ENCODE data around the gene SHISA8.

The SHISA8 gene

DNA sequence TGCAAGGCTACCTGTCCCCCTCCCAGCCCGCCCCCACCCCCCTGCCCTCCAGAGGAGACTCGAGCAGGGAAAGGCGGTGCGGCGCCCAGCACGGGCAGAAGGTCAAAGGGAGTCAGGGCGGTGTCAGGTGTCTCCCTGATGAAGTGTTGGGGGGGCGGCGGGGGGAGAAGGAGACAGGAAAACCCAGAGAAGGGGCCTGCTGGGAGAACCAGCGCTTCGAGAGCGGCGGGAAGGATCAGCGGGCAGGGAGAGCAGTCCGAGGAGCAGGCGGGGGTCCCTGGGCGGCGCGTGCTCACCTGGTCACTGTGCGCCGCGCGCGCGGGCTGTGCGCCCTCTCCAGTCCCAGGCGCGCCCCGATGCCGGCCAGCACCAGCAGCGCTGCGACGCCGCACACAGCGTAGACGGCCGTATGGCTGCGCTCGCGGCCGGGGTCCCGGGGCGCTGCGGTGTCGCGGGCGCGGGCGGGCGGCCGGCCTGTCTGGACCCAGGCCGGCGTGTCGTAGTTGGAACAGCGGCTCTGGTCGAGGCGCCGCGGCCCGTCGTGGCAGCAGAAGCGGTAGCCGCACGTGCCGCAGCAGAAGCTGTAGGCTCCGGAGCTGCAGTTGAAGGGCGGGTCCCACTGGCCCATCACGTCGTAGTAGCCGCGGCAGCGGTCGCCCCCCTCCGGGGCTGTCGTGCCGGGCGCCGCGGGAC, 886 bp downstream of the SHISA8 start:
- DNase-seq = no peak

DNA sequence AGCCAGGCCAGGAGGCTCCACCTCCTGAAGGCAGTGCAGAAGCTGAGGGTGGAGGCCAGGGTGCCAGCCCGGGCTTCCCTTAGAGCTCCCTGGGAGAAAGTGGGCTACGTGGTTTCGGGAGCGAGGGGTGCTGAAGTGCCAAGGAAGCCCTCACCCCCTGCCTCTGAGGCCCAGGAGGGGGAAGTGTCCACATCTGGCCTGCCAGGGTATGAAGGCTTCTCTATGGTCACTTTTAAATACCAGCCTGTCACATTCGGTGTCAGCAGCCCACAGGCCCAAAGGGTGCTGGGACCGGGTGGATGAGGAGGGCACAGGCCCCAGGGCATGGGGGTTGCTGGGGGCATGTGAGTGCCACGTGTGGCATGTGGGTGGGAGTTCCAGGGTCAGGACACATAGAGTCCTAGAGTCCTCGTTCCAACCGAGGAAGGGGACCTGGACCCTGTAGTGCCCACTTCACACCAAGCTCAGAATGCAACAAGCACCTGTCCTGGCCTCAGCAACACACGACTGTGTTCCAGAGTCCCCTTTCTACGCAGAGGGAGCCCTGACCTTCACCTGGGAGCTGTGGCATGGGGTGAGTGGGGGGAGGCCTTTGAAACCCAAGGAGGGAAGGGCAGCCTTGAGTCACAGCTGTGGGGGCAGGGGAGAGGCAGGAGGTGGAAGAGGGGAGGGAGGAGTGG, 1.7 kb downstream of the SHISA8 start:
- no peak for DNase-seq

DNA sequence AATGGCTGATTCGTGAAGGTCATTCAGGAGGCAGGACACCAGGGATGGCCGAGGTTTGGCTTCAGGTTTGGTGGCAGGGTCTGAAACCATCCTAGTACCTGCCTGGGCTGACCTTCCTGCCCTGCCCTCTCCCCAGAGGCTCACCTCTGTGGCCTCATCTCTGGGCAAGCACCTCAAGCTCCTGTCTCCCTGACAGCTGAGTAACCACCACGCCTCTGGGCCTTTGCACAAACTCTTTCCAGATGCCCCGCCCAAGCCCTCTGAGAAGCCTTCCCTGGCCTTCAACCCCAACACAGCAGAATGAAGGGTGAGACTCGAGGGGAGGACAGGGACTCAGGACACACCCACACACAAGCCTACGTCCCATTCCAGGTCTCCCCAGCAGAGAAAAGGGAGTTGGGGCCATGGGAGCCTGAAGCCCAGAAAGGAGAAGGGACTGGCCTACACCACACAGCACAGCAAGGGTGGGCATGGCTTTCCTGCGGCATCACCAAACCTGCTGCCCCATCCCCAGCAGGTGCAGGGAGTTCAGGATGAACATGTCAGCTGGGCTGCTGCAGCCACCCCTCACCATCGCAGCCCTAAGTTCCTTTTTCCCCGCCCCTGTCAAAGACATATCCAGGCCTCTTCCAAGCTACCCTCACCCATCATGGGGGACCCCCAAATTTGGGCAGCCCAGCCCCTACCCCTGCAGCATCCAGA, 2.4 kb downstream of the SHISA8 start:
- no peak for DNase-seq

DNA sequence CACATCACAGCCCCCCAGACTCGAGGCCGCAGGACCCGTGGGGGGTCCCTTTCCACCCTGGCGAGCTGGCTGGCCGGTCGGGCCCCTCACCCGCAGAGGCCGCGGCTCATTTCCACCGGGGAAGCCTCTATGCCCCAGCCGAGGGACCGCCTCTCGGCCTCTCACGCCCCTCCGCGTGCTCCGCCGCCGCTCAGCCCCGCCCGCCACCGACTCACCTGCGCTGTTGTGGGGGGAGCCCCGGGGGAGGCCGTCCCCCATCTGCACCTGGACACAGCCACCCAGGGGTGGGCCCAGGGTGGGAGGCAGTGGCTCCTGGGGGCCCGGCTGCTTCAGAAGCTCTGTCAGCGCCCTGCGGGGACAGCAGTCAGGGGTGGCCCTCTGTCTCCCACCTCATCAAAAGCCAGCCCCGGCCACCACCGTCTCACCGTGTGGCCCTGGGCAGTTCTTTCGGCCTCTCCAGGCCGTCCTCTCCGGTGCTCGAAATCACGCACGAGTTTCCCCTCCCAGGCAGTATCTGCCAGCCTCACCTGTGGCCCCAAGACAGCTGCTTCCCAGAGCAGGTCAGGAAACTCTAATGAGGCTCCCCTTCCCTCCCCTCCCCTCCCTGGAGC, 3.8 kb downstream of the SHISA8 start:
- DNase-seq = peak in 1 of 2 donors; percentile 30

DNA sequence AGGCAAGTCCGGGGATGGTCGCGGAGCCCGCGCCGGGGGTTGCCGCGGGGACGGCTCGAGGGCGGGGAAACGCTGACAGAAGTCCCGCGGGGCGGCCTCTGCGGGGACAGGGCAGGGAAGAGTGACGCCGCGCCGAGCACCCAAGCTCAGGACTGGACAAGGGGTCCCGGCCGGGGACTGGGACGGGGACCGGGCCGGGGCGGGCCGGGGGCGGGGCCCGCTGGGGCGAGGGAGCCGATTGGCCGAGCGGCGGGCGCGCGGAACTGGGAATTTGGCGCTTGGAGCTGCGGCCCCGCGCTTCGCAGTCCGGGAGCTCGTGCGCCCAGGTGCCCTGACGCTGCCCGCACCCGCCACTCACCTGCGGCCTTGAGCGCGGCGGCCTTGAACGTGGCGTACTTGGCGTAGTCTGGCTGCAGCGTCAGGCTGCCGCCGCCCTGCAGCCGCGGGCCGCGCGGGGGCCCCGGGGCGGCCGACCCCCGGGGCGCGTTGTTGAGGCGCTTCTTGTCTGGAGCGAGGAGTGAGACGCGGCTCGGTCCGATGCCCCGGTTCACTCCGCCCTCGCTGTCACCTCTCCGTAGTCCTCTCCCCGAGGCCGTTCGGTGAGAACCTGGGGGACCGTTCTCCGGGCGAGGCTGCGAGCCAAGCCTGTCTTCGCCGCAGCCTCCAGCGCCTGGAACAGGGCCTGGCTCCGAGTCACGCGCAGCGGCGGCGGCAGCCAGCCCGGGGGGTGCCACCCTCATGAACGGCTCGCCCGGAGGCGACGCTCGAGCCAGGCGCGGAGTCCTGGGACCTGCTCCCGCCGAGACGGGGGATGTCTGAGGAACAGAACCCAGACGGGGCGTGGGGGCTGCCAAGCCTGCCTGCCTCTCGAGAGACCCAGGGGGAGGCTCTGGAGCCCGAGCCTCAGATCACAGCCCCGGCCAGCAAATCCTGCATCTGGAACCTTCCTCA, 4.5 kb downstream of the SHISA8 start:
- DNase-seq = peak in 1 of 2 donors; percentile 40

- DNase-seq = no peak
These were observed 5.4 kb downstream of the SHISA8 start for GRCh38 chr22:41909310-41910049.

GRCh38 chr22:41908411-41909309, 6.2 kb downstream of the SHISA8 start:
- peak in 1 of 2 donors; percentile 58 for DNase-seq

DNA sequence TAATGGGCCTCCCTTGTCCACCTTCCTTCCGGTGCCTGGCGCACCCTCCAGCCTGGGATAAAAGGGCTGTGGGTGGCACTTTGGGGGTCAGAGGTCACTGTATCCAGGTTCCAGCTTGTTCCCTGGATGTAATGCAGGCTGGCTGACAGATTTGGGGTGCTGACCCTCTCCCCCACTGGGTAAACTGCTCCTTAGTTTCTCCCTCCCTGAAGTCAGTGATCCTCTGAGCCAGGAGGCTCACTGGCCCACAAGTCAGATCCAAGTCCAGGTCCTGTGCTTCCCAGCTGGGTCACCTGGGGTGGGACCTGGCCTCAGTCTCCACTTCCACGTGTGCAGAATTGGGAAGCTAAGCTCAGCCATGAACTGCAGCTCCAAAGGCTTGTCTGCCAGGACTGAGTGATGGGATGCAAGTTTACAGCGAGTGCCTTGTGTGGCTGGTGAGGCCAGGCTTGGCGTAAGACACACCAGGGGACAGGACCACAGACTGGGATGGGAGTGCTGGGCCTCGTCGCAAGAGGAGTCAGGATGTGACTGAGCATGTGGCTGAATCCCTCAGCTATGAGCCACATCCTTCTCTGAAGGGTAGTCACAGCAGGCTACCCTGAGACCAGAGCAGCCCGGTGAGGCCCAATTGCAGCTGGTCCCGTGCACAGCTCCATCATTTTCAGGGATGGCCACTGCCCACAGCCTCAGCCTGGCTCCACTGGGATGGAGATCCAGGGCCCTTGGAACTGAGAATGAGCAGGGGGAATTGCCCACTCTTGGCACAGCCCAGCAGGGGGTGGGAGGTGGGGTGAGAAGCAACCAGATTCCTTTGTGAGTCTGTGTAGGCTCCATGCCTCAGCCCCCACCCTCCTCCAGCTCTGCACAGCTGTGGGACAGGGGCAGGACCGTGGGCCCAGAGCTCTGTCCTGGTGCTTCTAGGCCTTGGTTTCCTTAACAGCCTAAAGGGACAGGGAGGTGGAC, 7.2 kb downstream of the SHISA8 start:
- DNase-seq = no peak

DNA sequence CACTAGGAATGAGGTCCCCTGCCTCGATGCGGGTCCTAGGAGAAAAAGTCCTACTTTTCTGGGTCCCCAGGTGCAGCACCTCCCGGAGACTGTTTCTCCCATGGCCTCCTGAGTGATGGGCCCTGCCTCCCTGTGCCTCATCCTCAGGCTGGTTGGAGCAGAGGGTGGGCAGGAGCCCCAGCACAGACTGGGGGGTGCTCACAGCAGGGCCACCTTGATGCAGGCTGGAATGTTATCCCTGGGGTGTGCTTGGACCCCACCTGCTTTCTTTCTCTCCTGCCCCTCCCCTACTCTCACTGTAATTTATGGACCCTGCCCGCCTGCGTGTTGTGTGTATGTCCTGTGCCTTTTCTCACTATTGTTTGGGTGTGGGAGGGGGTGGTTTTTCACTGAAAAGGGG, 8.1 kb downstream of the SHISA8 start:
- no peak for DNase-seq

DNA sequence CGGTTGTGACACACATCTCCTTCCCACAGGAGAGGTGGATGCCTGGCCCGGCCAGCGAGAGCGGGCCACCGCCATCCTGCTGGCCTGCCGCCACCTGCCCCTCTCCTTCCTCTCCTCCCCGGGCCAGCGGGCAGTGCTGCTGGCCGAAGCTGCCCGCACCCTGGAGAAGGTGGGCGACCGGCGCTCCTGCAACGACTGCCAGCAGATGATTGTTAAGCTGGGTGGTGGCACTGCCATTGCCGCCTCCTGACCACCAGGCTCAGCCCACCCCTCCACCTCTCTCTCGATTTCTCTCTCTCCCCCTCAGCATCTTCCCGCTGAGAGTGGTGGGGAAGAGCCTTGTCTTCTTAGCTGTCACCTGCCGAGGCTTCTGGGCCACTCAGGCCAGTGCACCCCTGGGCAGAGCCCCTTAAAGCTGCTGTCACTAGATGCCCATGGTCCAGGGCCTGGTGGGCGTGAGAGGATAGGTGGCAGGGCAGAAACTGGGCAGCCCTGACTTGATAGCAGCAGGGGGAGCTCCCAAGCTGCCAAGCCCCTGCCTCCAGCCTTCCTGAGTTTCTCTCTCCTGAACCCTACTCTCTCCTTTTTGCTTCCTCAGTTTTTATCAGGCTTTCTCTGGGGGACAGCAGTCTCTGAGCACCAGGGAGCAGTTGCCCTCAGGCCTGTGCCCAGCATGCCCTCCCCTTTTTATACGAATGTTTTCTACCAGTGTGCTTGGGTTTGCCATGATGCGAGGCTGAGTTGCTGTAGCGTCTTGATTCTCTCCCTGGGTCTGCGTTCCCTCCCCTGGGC, 9.3 kb downstream of the SHISA8 start:
- DNase-seq = no peak

DNA sequence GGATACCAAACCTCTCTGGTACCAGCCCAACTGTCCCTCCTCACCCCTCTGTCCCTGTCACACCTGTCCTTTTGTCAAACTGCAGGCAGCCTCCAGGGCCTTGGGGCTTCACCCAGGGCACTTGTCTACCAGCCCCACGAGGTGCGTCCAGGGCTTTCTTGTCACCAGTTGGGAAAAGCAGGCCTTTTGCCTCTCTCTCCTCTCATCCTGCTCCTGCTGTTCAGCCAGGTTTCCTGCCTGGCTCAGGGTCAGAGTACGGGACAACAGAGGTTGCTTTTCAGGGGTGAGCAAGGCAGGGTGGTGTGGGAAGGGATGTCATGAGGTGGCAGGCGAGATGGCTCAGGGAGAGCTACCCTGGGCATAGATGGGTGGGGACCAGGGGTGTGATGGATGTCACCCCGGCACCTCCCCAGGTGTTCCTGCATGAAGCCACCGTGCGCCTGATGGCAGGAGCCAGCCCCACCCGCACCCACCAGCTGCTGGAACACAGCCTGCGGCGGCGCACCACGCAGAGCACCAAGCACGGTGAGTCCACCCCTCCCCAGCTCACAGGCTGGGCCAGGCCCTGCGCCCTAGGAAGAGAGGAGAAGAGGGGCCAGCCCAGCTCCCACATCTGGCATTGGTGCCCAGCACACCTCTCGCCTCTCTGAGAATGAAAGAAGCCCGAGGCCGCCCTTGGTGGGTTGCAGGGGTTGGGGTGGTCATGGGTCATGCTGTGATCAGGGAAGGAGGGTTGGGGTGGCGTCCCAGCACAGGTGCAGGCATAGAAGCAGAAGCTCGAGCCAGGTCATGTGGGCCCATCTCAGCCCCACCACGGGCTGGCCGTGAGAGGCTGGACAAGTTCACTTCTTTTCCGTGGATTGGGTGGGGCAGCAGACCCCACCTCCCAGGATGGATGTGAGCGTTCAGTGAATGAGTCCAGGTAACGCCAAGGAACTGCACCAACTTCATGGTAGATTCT, 10.1 kb downstream of the SHISA8 start:
- no peak for DNase-seq

- no peak for DNase-seq
These were observed 11.9 kb downstream of the SHISA8 start for GRCh38 chr22:41902932-41903421.

- DNase-seq = no peak
These were observed 12.9 kb downstream of the SHISA8 start for GRCh38 chr22:41902016-41902415.

DNA sequence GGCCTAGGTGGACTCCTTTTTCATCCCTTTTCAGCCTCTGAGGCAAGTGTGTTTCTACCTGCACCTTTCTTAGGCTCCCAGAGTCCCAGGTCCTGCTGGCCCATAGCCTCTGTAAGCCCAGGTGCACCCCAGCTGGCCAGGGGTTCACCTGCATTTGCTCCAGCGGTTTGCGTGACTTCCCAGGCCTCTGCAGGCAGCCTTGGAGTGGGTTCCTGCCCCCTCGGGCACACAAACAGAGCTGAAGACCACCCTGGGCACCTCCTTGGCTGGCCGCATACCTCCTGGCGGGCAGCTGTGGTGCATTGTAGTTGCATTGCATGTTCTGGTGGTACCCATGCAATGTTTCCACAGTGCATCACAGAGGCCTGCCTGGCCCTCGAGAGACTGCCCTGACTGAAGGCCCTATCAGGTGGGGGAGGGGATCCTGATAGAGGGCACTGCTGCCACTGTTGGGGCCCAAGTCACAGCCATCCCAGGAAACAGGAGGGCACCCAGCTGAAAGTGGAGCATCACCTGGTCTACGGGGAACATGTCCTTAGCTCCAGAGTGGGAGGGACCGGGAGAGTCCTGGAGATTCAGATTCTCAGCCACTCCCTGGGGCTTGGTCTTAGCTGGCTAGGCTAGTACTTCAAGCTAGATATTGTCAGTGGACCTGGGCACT, 14.1 kb downstream of the SHISA8 start:
- DNase-seq = no peak

GRCh38 chr22:41899992-41900651, 14.8 kb downstream of the SHISA8 start:
- no peak for DNase-seq

DNA sequence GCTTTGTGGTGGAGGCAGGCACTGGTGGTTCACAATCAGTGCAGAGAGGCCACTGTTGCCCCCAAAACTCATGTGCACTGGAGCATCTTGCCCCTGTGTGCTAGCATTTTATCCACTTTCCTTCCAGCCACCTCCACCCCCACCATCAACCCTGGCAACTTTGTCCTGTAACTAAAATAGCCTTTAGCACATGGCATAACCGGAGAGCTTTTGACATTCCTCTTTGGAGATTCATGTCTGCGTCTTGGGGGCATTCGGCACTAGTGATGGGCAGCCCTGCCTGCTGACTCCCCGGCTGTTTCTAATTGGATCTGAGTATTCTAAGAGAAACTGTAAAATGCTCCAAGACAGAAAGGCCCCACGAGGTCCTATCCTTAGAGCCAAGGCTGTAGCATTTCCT, 15.8 kb downstream of the SHISA8 start:
- no peak for DNase-seq

Data from CD4-positive, alpha-beta T cell treated with Interferon alpha-2 for 1 hour (primary cell).